ENCODE data around the gene DFFB.

GRCh38 chr1:3932156-3932919, 75.1 kb downstream of the DFFB start:
- TF ChIP-seq CTCF (conservative IDR thresholded peaks at IDR 0.05 in 1 of 2, IDR thresholded peaks at IDR 0.05 in 1 of 2; ENCODE audit: low read depth in 1 of 2, low read length in 2 of 2) (no peak), EZH2 (IDR thresholded peaks at IDR 0.05; ENCODE audit: low read length, missing control alignments) (no peak)

All from fibroblast of lung (primary cell).